NCI-H128 (cell line): ENCODE results near the gene ISYNA1.

Source experiments
- DNase-seq: peaks from one replicate; lab custom pipeline; 2025; ENCODE audit not compliant: unreplicated experiment; lab: John Stamatoyannopoulos, UW

Gene ISYNA1

DNA sequence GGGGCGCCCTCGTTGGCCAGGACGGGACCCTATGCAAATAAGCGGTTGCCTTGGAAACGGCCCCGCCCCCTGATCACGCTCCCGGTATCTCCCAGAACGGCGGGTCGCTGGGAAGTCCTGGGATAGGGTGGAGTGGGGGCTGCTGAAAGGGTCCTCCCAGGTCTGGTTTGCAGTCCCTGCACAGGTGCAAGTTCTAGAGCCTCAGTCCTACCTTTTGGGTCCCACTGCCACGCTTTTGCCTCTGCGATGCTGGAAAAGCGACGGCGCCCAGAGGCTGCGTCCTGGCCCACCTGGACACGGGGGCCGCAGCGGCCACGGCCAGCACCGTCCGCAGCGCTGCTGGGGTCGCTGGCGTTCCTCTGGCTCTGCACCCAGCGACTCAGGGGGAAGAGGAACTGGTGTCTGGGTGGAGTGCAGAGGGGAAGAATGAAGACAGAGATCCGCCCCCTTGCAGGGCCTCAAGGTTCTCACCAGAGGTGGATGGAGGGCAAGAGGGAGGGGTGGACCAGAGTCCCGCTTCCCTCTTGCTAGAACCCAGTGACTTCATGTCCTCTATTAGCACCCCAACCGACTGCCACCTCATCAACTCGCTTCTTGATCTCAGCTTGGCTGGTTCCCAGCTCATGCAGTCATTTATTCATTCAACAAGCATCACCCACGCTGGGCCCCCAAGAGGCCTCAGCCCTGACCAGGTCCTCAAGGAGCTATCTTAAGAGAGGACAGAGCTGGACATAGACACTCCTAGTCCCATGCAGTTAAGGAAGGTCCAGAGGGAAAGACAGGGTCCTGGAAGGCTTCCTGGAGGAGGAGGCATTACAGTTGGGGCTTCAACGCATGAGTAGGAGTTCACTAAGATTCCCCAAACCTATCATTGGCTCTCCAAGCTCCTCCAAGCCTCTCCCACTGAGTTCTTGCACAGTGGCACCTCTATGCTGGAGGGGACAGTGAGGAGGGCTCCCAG, 40.4 kb downstream of the ISYNA1 start, which contains the start of gene LRRC25:
Gene LRRC25 (minus strand): TSS at position 381 of the 961 bp plus-strand sequence. CDS start 659 bp downstream, outside the sequence.
- no peak for DNase-seq

DNA sequence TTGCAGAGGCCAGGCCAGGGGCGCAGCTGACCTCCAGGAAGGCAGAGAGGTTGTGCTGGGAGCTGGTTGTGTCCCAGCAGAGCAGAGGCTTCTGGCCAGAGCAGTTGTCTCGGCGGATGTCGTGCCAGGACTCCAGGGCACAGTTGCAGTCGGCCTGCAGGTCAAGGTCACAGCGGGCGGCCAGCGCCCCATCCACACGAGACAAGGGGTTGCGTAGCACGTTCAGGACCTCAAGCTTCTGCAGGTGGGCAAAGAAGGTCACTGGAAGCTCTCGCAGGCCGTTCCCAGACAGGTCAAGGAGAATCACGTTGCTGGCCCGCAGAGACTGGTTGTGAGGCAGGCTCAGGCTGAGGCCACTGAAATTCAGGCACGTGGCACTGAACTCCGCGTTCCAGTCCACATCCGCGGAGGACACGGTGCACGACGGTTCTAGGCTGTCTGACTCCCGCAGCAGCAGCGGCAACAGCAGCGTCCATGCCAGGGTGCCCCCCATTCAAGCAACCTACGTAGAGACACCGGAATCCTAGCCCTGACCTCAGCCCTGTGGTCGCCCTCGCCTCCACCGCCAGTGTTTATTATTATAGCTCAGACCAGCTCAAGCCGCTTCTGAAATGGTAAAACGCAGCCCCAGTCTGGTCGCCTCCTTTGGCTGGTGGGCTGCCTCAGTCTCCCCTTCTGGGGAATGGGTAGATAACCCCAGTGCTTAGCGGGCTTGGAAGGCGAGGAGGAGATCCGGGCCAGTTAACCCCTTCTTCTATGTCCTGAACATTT, 41.3 kb downstream of the ISYNA1 start:
- DNase-seq: no peak

DNA sequence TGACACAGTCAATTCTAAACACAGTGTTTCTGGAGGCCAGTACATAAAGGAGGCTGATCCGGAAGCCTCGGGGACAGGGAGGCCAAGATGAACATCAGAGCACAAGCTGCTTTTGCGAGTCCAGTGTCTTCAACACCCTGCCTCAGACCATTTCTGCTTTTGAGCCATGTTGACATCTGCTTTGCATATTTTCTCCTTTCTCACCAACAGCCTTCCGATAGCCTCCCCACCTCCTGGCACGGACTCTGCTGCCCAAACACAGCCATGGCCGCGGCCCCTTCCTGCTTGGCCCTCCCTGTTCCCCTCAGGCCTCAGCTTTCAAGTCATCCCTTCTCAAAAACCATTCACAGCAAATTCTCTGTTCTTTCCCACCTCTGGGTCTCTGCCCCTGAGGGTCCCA, 44.1 kb downstream of the ISYNA1 start:
- DNase-seq: no peak

DNA sequence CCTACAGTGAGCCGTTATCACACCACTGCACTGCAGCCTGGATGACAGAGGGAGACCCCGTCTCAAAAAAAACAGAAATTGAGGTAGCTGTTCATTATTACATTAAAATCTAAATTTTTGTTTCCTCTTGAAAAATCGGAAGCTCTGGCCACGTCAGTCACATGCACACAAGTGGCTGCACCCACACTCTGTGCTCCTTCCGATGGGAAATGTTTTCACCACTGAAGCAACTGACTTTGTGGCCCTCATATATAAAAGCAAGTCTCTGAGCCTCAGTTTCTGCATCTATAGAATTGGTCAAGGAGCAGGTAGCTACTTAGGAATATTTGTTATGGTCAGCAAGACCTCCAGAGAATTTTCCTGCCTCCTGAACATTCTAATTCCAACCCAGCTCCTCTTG, 45.0 kb downstream of the ISYNA1 start:
- DNase-seq: no peak

DNA sequence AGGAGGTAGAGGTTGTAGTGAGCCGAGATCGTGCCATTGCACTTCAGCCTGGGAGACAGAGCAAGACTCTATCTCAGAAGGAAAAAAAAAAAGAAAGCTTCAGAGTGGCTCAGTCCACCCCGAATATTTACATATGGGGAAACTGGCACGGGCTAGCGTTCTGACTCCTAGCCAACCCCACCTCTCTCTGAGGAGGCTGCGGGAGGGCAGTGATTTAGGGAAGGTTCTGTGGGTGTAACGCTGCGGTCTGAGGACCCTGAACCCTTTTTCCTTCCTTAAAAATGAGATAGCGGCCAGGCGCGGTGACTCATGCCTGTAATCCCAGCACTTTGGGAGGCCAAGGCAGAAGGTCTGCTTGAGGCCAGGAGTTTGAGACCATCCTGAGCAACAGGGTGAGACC, 45.5 kb downstream of the ISYNA1 start:
- no peak for DNase-seq

DNA sequence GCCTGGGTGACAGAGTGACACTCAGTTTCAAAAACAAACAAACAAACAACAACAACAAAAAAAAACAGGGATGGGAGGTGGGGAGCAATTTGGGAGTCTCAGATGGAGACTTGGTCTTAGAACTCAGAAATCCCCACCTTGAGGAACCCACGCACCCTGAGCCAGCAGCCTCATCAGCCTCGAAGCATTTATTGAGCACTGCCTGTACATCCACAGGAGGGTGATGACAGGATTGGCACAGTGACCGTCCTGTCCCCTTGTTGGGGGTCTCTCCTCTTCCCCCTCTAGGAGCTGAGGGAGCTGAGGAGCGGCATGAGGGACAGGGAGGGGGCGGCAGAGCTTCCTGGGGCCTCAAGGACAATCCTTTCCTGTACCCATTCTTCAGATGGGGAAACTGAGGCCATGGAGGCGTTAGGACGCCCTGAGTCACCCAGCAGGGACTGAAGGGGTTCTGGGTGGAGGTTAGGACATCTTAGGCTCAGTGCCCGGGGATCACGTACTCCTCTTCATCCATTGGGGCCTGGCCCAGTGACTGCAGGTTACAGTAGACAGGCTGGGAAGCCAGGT, 46.3 kb downstream of the ISYNA1 start:
- no peak for DNase-seq

DNA sequence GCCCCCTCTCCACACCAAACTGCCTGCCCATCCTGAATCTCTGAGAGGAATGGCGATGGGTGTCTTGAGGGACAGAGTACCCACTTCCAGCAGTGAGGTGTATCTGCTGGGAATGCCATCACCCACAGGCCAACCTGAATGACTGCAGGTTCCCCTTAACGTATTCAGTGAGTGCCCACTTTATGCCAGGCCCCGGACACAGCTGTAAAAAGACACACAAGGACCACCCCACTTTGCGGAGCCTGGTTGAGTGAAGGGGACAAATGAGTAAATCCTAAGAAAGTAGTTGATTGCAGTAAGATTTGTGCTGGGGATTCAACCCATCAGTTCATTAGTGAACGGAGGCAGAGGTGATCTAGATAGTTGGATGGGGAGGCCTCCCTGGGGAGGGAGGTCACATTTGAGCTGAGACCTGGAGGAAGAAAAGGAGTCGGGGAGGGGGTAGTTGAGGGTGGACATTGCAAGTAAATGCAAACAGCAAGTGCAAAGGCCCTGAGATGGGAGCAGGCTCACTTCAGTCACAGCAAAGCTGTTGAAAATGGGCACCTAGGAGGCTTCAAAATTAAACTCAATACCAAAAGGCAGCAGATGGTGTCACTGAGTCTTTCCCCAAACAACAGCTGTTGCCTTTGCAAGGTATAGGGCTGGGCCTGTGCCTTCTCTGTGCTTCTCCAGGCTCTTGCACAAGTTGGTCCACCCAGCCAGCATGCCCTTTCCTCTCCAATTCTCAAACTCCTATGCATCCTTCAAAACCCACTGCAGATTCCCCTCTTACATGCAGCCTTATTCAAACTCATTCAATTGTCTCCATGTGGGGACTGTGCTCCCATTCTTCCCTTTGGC, 47.6 kb downstream of the ISYNA1 start:
- DNase-seq: no peak

DNA sequence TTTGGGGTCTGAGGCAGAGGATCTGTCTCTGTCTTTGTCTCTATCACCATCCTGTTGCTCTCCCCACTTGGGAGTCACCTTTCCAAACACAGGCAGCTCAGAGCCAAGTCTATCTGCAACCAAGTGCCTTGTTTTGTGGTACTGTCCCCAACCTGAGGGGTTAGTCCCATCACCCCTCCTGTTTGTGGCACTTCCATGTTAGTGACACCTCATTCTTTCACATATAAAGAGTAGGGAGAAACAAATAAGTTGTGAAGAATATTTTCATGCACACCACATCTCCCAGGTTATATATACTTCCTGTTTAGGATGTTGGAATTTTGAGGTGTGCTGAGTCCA, 48.2 kb downstream of the ISYNA1 start:
- no peak for DNase-seq

DNA sequence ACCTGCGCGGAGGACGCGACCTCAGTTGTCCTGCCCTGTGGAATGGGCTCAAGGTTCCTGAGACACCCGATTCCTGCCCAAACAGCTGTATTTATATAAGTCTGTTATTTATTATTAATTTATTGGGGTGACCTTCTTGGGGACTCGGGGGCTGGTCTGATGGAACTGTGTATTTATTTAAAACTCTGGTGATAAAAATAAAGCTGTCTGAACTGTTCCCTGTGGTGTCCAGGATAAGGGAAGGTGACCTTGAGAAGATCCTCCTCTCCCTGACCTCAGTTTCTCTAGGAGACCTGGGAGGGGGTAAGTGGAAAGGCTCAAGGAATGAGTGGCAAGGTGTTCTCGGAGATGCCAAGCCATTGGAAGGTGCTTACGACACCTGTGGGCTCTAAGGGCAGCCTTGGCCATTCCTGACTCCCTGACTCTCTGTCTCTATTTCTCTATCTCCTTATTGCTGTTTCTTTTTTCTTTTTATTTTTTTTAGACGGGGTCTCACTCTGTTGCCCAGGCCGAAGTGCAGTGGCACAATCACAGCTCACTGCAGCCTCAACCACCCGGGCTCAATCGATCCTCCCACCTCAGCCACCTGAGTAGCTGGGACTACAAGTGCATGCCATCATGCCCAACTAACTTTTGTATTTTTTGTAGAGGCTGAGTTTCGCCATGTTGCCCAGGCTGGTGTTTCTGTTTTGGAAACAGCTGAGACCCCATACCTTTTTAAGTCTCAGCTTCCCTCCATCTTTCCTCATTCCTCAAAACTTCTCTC, 48.8 kb downstream of the ISYNA1 start:
- DNase-seq: no peak

DNA sequence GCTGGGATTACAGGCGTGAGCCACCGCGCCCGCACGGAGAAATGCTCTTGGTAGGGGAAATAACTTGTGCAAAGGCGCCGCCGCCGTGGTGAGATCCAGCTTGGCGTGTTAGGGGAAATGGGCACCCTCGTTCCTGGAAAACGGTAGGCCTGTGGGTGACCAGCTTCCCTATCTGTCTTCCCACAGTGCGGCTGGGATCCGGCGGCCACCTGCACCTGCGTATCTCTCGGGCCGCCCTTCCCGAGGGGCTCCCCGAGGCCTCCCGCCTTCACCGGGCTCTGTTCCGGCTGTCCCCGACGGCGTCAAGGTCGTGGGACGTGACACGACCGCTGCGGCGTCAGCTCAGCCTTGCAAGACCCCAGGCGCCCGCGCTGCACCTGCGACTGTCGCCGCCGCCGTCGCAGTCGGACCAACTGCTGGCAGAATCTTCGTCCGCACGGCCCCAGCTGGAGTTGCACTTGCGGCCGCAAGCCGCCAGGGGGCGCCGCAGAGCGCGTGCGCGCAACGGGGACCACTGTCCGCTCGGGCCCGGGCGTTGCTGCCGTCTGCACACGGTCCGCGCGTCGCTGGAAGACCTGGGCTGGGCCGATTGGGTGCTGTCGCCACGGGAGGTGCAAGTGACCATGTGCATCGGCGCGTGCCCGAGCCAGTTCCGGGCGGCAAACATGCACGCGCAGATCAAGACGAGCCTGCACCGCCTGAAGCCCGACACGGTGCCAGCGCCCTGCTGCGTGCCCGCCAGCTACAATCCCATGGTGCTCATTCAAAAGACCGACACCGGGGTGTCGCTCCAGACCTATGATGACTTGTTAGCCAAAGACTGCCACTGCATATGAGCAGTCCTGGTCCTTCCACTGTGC, 49.6 kb downstream of the ISYNA1 start:
- peak; percentile 21 for DNase-seq

DNA sequence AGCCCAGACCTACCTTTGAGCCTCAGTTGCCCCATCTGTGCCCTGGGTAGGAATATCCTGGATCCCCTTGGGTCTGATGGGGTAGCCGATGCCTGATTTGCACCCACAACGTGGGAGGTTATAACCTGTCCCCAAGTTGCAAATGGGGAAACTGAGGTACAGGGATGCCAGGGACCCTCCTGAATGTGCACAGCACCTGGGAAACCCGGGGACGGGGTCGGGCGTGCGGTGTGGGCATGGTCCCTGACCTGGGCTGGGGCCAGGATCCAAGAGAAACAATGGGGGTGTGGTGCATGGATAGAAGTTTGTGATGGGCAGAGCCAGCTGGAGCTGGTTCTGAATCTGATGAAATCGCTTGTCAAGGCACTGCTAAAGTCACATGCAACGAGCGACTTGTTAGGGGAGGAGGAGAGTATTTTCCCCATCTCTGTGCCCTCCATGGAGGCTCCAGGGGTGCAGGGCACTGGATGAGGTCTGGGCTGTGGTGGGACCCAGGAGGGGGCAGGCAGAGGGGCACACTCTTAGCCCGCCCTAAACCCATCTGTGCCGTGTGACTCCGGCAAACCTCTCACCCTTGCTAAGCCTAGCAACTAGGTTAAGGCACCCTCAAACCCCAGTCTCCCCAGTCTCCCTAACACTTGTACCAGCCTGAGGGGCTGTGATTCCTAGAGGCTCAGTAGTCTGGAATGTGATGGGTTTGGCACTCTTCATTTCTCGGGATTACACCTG, 51.2 kb downstream of the ISYNA1 start:
- no peak for DNase-seq

DNA sequence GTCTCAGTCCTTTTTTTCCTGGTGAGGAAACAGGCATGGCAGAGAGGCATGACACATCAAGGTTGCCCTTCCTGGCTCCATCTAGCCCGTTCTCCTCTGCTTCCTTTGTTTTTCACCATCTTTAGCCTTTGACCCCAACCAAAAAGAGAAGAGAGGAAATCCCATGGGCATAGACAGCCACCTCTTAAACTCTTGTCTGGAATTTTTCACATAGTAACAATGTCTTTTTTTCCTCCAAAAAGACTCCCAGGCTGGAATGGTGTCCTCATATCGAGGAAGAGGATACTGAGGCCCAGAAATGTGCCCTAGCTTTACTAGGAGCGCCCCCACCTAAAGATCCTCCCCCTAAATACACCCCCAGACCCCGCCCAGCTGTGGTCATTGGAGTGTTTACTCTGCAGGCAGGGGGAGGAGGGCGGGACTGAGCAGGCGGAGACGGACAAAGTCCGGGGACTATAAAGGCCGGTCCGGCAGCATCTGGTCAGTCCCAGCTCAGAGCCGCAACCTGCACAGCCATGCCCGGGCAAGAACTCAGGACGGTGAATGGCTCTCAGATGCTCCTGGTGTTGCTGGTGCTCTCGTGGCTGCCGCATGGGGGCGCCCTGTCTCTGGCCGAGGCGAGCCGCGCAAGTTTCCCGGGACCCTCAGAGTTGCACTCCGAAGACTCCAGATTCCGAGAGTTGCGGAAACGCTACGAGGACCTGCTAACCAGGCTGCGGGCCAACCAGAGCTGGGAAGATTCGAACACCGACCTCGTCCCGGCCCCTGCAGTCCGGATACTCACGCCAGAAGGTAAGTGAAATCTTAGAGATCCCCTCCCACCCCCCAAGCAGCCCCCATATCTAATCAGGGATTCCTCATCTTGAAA, 52.0 kb downstream of the ISYNA1 start, which contains the start of gene GDF15:
Gene GDF15 (plus strand): TSS at position 484 of the 868 bp plus-strand sequence. CDS start 32 bp downstream, at position 516.
- DNase-seq: no peak

DNA sequence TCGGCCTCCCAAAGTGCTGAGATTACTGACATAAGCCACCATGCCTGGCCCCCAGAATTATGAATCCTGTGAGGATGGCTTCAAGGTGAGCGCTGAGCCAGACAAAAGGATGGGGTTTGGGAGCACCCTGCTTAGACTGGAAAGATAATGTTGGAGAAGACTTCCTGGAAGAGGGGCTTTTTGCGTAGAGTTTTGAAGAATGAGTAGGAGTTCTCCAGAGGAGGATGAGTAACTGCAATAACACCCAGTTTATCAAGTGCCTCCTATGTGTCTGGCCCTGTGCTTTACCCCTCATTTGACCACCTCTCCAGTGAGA, 52.6 kb downstream of the ISYNA1 start:
- DNase-seq: no peak

DNA sequence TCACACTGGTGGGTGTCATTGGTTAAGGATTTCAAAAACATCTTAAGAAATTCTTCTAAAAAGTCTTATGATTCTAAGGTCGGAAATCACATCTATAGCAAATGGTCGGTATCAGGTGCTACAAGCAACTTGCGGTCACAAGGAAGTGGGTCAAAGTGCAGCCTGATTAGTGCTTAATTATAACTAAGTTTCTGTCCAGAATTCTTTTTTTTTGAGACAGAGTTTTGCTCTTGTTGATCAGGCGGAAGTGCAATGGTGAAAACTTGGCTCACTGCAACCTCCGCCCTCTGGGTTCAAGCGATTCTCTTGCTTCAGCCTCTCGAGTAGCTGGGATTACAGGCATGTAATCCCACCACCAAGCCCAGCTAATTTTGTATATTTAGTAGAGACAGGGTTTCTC, 53.2 kb downstream of the ISYNA1 start:
- DNase-seq: no peak
